GM12878 (cell line): ENCODE results near the gene ZNF816. TPM values are rescaled to one million over a fixed set of nuclear protein-coding genes. Genes with fewer than 3 reads are reported as not detected.
A peak's percentile ranks its signal among the peaks of the same experiment; 100 is the strongest.

Experiments used
- BCL11A ChIP-seq: IDR thresholded peaks from 2 replicates; pipeline ENCODE4 v1.6.1; 2011; ENCODE audit warnings: low read depth, low read length
- CBX5 ChIP-seq: sonication (generic); IDR thresholded peaks from 2 replicates; pipeline ENCODE4 v1.6.1; 2016; ENCODE audit warnings: low read depth, moderate library complexity, mild to moderate bottlenecking, inconsistent platforms
- CREB1 ChIP-seq: IDR thresholded peaks from 2 replicates; pipeline ENCODE4 v1.6.1; 2012; ENCODE audit warnings: low read depth, mild to moderate bottlenecking, inconsistent platforms
- EGR1 ChIP-seq, 2 experiments: IDR thresholded peaks; 1 replicate in 1 of 2; 2 replicates in 1 of 2; pipeline ENCODE4 v1.6.1; 2011 to 2012; ENCODE audit warnings: low read depth in 2 of 2, low read length in 2 of 2, borderline replicate concordance in 1 of 2, mild to moderate bottlenecking in 1 of 2, moderate library complexity in 1 of 2
- ESRRA ChIP-seq: IDR thresholded peaks from 2 replicates; pipeline ENCODE4 v1.6.1; 2012; ENCODE audit warnings: mild to moderate bottlenecking, low read length, improper control_type of control experiment
- HDAC6 ChIP-seq: fragments of 200-600 bp; sonication (generic); IDR thresholded peaks from one replicate; pipeline ENCODE4 v1.8.0; 2017; ENCODE audit warnings: antibody characterized with exemption; ENCODE audit not compliant: unreplicated experiment
- IRF4 ChIP-seq: IDR thresholded peaks from 2 replicates; pipeline ENCODE4 v1.6.1; 2011; ENCODE audit warnings: low read depth, low read length
- MXI1 ChIP-seq: fragments of 150-350 bp; IDR thresholded peaks from 2 replicates; pipeline ENCODE4 v1.6.1; 2011; ENCODE audit warnings: low read depth, mild to moderate bottlenecking, inconsistent platforms, low read length, improper control_type of control experiment
- MYC ChIP-seq: IDR thresholded peaks from 2 replicates; pipeline ENCODE4 v1.6.1; 2011; ENCODE audit warnings: mild to moderate bottlenecking, low read length, moderate library complexity, inconsistent platforms; ENCODE audit not compliant: insufficient read depth, insufficient replicate concordance, insufficient read length, severe bottlenecking
- NFXL1 ChIP-seq: fragments of 450-650 bp; IDR thresholded peaks from 2 replicates; pipeline ENCODE4 v1.6.1; 2017; ENCODE audit warnings: antibody characterized with exemption, mild to moderate bottlenecking, borderline replicate concordance
- NFYB ChIP-seq: IDR thresholded peaks from 2 replicates; pipeline ENCODE4 v1.6.1; 2011; ENCODE audit warnings: low read depth, mild to moderate bottlenecking, low read length, improper control_type of control experiment, moderate library complexity; ENCODE audit not compliant: insufficient read depth
- NR2F1 ChIP-seq: fragments of 450-650 bp; conservative IDR thresholded peaks from 2 replicates; pipeline ENCODE4 v1.6.1; 2017; ENCODE audit warnings: mild to moderate bottlenecking
- POLR2A ChIP-seq: IDR thresholded peaks from 2 replicates; pipeline ENCODE4 v1.6.1; 2011; ENCODE audit warnings: low read depth, mild to moderate bottlenecking, low read length
- POLR2AphosphoS2 ChIP-seq: IDR thresholded peaks from 2 replicates; pipeline ENCODE4 v1.6.1; 2011; ENCODE audit warnings: low read depth, mild to moderate bottlenecking, low read length, improper control_type of control experiment, moderate library complexity
- RFX5 ChIP-seq: IDR thresholded peaks from 2 replicates; pipeline ENCODE4 v1.6.1; 2011; ENCODE audit warnings: low read depth, low read length, improper control_type of control experiment
- RUNX3 ChIP-seq: IDR thresholded peaks from 2 replicates; pipeline ENCODE4 v1.6.1; 2012; ENCODE audit warnings: low read length, inconsistent platforms
- SMC3 ChIP-seq: IDR thresholded peaks from 2 replicates; pipeline ENCODE4 v1.6.1; 2011; ENCODE audit warnings: low read length, improper control_type of control experiment, borderline replicate concordance
- SP1 ChIP-seq: IDR thresholded peaks from one replicate; pipeline ENCODE4 v1.6.1; 2011; ENCODE audit warnings: low read depth, low read length
- SREBF1 ChIP-seq: IDR thresholded peaks from 2 replicates; pipeline ENCODE4 v1.6.1; 2012; ENCODE audit warnings: mild to moderate bottlenecking, low read length
- STAT3 ChIP-seq: IDR thresholded peaks from 2 replicates; pipeline ENCODE4 v1.6.1; 2011; ENCODE audit warnings: low read depth, low read length, improper control_type of control experiment
- TCF12 ChIP-seq: IDR thresholded peaks from 2 replicates; pipeline ENCODE4 v1.6.1; 2011; ENCODE audit warnings: low read depth, mild to moderate bottlenecking, low read length
- YBX1 ChIP-seq: fragments of 450-650 bp; IDR thresholded peaks from 2 replicates; pipeline ENCODE4 v1.6.1; 2016; ENCODE audit warnings: antibody characterized with exemption
- YY1 ChIP-seq: IDR thresholded peaks from 2 replicates; pipeline ENCODE4 v1.6.1; 2011; ENCODE audit warnings: low read depth, mild to moderate bottlenecking, low read length
- ZNF207 ChIP-seq: fragments of 450-650 bp; IDR thresholded peaks from 2 replicates; pipeline ENCODE4 v1.6.1; 2014; ENCODE audit warnings: antibody characterized with exemption, mild to moderate bottlenecking, borderline replicate concordance
- ZNF217 ChIP-seq: fragments of 450-650 bp; IDR thresholded peaks from 2 replicates; pipeline ENCODE4 v1.6.1; 2017; ENCODE audit warnings: antibody characterized with exemption, mild to moderate bottlenecking
- ZNF384 ChIP-seq: IDR thresholded peaks from 2 replicates; pipeline ENCODE4 v1.6.1; 2012; ENCODE audit warnings: low read depth, mild to moderate bottlenecking, low read length, improper control_type of control experiment, borderline replicate concordance
- ZSCAN29 ChIP-seq: fragments of 450-650 bp; IDR thresholded peaks from 2 replicates; pipeline ENCODE4 v1.6.1; 2017; ENCODE audit warnings: mild to moderate bottlenecking, moderate library complexity
- polyA plus RNA-seq, 11 experiments: library from polyadenylated mRNA; depleted of rRNA in 4 of 11; unstranded in 6 of 11; stranded (reverse) in 5 of 11; fragments of >200 nt; fragmentation: Nextera tagmentation in 4 of 11; fragmentation: Illumina TruSeq in 1 of 11; extraction: Ambion mirVana in 4 of 11; extraction: Trizol in 1 of 11; gene quantifications; 1 replicate in 1 of 11; 2 replicates in 10 of 11; pipeline versions ENCODE4 v1.2.1 to v1.2.3, GENCODE V29; 2011 to 2016; ENCODE audit warnings: inconsistent platforms in 2 of 11, missing spikeins in 2 of 11, low read depth in 1 of 11
- total RNA-seq, 4 experiments: library from RNA; depleted of rRNA in 3 of 4; stranded (reverse); fragments of >200 nt in 3 of 4; fragmentation: Illumina TruSeq in 1 of 4; extraction: Trizol in 1 of 4; gene quantifications; 2 replicates each; pipeline versions ENCODE4 v1.2.1 to v1.2.3, GENCODE V29; 2013 to 2021
- TF ChIP-seq, protein P1 (sequence below): IDR thresholded peaks from 2 replicates; pipeline ENCODE4 v1.6.1; 2012; ENCODE audit warnings: low read depth, low read length, improper control_type of control experiment
- TF ChIP-seq, protein P2 (sequence below): fragments of 450-650 bp; formaldehyde crosslinking; IDR thresholded peaks from 2 replicates; pipeline ENCODE4 v1.5.0; 2022; ENCODE audit warnings: mild to moderate bottlenecking, missing genetic modification characterization
- TF ChIP-seq, protein P3 (sequence below): IDR thresholded peaks from 2 replicates; pipeline ENCODE4 v1.6.1; 2011; ENCODE audit warnings: low read depth, mild to moderate bottlenecking, low read length, moderate library complexity, borderline replicate concordance; ENCODE audit errors: extremely low read depth

ZNF816 gene
- total and polyA plus RNA-seq, 10 of the 15 experiments (the other 5 are each of a cell fraction or from before 2014, with no cell fraction given): 4.0 to 15.6 (median 7.5) TPM

DNA sequence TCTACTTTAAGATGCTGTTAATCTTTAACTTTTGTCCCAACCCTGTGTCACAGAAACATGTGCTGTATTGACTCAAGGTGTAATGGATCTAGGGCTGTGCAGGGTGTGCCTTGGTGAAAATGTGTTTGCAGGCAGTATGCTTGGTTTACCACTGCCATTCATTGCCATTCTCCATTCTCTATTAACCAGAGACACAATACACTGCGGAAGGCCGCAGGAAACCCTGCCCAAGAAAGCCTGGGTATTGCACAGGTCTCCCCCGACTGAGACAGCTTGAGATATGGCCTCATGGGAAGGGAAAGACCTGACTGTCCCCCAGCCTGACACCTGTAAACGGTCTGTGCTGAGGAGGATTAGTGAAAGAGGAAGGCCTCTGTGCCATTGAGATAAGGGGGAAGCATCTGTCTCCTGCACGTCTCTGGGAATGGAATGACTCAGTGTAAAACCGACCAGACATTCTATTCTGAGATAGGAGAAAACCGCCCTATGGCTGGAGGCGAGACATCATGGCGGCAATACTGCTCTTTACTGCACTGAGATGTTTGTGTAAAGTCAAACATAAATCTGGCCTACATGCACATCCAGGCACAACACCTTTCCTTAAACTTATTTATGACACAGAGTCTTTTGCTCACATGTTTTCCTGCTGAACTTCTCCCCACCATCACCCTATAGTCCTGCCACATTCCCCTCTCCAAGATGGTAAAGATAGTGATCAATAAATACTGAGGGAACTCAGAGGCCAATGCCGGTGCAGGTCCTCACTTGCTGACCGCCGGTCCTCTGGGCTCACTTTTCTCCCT lies 26.3 kb downstream of the ZNF816 start (continued):
- no peak for TF ChIP-seq RFX5
- TF ChIP-seq, protein P1, sequence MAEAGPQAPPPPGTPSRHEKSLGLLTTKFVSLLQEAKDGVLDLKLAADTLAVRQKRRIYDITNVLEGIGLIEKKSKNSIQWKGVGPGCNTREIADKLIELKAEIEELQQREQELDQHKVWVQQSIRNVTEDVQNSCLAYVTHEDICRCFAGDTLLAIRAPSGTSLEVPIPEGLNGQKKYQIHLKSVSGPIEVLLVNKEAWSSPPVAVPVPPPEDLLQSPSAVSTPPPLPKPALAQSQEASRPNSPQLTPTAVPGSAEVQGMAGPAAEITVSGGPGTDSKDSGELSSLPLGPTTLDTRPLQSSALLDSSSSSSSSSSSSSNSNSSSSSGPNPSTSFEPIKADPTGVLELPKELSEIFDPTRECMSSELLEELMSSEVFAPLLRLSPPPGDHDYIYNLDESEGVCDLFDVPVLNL: no peak
- no peak; the same call in 1 of the 2 replicates for TF ChIP-seq NR2F1
- no peak for TF ChIP-seq ZSCAN29
- TF ChIP-seq POLR2AphosphoS2: no peak
- no peak for TF ChIP-seq SP1
- TF ChIP-seq YBX1: no peak
- TF ChIP-seq TCF12: peak; percentile 55
- no peak for TF ChIP-seq ZNF207
- TF ChIP-seq CBX5: no peak
- TF ChIP-seq, protein P2, sequence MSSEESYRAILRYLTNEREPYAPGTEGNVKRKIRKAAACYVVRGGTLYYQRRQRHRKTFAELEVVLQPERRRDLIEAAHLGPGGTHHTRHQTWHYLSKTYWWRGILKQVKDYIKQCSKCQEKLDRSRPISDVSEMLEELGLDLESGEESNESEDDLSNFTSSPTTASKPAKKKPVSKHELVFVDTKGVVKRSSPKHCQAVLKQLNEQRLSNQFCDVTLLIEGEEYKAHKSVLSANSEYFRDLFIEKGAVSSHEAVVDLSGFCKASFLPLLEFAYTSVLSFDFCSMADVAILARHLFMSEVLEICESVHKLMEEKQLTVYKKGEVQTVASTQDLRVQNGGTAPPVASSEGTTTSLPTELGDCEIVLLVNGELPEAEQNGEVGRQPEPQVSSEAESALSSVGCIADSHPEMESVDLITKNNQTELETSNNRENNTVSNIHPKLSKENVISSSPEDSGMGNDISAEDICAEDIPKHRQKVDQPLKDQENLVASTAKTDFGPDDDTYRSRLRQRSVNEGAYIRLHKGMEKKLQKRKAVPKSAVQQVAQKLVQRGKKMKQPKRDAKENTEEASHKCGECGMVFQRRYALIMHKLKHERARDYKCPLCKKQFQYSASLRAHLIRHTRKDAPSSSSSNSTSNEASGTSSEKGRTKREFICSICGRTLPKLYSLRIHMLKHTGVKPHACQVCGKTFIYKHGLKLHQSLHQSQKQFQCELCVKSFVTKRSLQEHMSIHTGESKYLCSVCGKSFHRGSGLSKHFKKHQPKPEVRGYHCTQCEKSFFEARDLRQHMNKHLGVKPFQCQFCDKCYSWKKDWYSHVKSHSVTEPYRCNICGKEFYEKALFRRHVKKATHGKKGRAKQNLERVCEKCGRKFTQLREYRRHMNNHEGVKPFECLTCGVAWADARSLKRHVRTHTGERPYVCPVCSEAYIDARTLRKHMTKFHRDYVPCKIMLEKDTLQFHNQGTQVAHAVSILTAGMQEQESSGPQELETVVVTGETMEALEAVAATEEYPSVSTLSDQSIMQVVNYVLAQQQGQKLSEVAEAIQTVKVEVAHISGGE (CRISPR knock-in tag): no peak
- TF ChIP-seq NFXL1: no peak
- TF ChIP-seq NFYB: no peak
- TF ChIP-seq ZNF217: no peak
- no peak for TF ChIP-seq STAT3
- no peak for TF ChIP-seq CREB1
- TF ChIP-seq IRF4: 0 out of 2 replicates have a peak, but pooled peaks have one; percentile 59
- no peak for TF ChIP-seq ESRRA
- TF ChIP-seq HDAC6: no peak
- TF ChIP-seq ZNF384: no peak
- TF ChIP-seq BCL11A: no peak
- no peak for TF ChIP-seq POLR2A
- no peak for TF ChIP-seq SREBF1
- no peak for TF ChIP-seq YY1
- peak; percentile 39; the same call in 1 of the 2 replicates for TF ChIP-seq RUNX3
- TF ChIP-seq, protein P3, sequence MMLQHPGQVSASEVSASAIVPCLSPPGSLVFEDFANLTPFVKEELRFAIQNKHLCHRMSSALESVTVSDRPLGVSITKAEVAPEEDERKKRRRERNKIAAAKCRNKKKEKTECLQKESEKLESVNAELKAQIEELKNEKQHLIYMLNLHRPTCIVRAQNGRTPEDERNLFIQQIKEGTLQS: no peak
- no peak for TF ChIP-seq MYC
- no peak for TF ChIP-seq MXI1
- no peak for TF ChIP-seq SMC3
- TF ChIP-seq EGR1 (IDR thresholded peaks at IDR 0.05; ENCODE audit: borderline replicate concordance in 1 of 2, low read depth in 2 of 2, low read length in 2 of 2): no peak
